M059J (cell line): Measurements from ENCODE around the gene DAPP1. TPM values are rescaled to one million over a fixed set of nuclear protein-coding genes. Genes with fewer than 3 reads are reported as not detected.
"Not testable (repeated sequence)": the region's sequence is repeated elsewhere in the genome, so short reads cannot be mapped to it uniquely, and the experiment has no call there.

ENCODE experiments used
- DNase-seq: peaks from one replicate; pipeline ENCODE4 v3.0.0-alpha.2; 2012; ENCODE audit warnings: low read depth
- total RNA-seq: library from RNA; depleted of rRNA; stranded (reverse); fragments of >200 nt; shearing (Covaris generic); gene quantifications from 2 replicates; pipeline ENCODE4 v1.2.3, GENCODE V29; 2014

The DAPP1 gene
- total RNA-seq, 1 experiment from 2014 or later, result 0.49 TPM

DNA sequence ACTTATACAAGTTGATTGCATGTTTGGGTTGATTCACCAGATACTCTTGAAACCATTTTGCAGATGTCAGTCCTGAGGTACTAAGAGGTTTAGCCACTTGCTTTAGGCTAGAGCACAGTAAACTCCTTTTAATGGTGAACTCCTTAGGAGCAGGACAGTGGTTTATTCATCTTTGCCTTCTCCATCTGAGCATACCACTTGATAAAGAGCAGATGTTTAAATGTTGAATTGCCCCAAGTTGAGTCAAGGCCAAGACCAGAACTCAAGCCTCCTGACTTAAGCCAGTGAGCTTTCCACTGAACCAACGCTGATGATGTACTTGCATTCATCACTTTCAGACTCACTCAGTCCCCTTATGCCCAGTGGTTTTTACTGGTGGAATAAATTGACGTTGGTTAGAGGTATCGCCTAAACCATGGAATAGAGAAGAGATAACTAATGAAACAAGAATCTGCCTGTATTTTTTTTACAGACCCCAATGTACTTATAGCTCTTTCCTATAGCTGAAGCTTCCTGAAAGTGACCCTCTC lies 7.5 kb downstream of the DAPP1 start:
- DNase-seq, result no peak

DNA sequence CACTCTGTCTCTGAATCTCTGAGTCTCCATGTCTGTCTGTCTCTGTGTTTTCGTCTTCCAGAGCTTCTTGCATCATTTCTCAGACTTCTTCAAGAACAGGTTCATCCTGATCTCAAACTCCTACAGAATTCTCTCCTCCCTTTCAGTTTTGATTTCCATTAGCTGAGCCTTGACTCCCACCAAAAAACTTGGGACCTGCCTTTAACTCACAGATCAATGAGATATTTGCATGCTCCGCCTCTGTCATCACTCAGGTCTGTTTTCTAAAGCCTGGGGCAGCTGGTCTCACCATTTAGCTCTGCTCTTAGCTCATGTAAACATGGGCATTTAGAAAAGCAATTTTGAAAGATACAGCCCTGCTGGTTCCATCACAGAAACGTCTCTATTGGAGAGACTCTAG lies 8.6 kb downstream of the DAPP1 start:
- no peak for DNase-seq

DNA sequence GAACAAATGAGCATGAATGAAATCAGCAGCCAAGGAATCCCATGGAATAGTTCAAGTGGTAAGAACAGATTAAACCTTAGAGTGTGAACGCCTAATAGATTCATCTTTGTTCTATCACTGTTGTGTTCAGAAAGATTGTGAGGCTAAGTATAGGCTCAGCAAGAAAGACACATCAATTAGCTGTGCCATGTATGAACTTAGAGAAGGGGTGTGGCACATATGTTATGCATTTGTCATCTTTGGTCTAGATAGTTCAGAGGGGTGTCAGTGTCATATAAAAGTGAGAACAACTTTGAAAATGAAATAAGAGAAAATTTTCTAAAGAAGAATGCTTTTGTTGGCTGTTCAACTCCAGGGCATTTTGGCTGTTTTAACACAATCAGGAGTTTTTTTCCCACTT lies 9.4 kb downstream of the DAPP1 start:
- DNase-seq, result no peak

DNA sequence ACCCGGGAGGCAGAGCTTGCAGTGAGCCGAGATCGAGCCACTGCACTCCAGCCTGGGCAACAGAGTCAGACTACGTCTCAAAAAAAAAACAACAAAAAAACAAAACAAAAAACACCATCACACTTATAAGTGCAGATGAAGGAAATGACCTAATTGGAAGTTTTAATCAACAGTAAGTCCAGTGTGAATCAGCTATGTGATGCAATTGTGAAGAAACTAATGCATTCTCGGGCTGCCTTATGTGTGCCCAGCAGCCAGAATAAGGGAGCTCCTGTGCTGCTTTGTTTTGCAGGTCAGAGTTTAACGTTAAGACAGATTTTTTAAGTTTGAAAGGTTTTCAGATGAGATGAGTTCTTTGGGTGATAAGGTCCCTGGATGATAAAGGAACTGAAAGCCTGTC lies 10.8 kb downstream of the DAPP1 start:
- no peak for DNase-seq

DNA sequence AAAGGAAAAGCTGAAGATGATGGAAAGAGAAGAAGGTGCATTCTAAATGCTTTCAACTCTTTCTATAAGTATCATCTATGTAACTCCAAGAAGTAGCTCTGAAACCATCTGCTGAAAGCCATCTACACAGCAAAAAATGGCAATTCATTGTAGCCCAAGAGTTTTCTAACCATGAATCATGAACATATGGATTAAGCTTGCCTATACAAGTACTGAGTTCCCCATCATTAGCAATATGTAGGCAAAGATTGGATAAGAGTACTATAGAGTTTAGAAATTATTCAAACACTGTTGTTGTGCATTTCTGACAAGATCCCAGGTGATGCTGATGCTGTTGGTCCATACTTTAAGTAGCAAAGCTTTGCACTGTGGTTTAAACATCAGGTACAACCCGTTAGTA lies 11.2 kb downstream of the DAPP1 start:
- no peak for DNase-seq

DNA sequence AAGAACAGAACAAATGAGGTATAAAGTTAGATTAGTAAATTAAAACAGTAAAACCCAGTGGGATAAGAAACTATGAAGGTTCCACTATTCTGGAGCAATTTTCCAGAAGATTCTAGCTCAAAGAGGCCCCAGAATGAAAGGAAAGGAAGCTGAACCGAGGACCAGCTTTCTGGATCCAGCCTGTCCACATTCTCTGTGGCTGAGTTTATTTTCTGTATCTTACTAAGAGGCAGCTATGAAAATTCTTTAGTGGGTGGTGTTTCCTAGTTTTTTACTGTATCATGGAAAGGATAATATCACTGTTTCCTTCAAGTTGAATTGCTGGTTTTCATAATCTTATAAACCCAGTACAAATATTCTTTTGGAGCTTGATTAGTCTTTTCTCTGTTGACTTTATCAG lies 11.8 kb downstream of the DAPP1 start:
- no peak for DNase-seq

DNA sequence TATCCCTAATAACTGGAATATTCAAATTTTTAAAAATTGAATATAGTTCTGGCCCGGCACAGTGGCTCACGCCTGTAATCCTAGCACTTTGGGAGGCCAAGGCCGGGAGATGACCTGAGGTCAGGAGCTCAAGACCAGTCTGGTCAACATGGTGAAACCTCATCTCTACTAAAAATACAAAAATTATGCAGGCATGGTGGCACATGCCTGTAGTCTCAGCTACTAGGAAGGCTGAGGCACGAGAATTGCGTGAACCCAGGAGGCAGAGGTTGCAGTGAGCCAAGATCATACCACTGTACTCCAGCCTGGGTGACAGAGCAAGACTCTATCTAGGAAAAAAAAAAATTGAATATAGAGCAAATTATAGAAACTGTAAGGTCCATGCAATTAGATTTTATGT lies 13.4 kb downstream of the DAPP1 start:
- not testable (repeated sequence) for DNase-seq

DNA sequence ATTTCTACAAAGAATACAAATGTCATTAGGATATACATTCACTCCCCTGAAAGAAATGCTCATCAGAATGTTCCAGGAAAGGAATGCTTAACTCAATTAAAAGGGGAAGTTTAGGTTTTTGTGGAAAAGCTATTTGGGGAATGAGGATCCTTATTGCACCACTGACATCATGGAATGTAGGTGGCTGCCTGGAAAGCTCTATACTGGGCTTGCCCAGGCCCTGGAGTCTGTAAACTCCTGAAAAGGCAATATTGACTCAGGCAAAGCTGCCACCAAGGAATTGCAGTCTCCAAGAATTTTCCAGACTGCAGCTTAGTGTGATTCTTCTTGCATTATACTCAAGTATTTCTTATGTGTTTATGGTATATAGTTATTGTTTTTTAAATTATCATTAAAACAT lies 15.7 kb downstream of the DAPP1 start:
- DNase-seq, result no peak

DNA sequence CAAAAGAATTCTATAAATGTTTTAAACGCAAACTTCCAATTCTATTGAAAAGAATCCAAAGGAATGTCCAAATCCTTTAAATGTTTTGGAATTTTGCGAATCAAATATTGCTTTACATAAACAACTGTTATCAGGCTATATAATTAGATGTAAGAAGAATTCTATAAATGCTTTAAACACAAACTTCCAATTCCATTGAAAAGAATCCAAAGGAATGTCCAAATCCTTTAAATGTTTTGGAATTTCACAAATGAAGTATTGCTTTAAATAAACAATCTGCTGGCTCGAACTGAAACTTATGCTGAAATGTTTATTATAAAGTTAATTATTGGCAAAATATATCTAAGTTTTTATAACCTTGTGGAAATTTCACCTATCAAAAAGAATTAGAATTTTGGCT lies 16.1 kb downstream of the DAPP1 start:
- DNase-seq, result no peak

DNA sequence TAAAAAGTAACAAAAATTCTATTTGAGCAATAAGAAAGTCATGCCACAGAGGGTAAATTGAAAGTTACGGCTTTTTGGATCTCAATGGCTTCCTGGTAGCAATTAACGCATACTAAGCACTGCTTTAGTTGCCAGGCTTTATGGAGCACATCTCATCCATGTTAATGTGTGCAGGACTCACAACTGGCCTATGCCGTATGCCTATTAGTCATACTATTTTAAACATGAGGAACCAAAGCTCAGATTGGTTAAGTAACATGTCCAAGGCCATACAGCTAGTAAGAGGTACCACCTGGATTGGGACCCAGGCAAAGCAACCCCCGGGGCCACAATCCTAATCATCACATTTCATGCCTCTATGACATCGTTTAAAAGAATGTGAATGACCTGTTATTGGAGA lies 17.1 kb downstream of the DAPP1 start:
- no peak for DNase-seq

DNA sequence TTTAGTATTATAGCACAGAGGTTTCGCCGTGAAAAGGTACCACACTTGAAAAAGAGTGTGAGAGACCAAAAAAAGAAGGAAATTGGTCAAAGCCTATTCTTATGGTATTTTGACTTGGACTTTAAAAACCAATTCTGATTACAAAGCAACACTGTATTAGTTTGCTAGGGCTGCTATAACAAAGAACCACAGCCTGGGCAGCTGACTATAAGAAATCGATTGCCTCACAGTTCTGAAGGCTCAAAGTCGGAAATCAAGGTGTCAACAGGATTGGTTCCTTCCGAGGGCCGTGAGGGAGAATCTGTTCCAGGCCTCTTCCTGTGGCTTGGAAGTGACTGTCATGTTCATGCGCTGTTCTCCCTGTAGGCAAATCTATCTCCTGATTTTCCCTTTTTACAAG lies 17.9 kb downstream of the DAPP1 start:
- DNase-seq, result no peak

DNA sequence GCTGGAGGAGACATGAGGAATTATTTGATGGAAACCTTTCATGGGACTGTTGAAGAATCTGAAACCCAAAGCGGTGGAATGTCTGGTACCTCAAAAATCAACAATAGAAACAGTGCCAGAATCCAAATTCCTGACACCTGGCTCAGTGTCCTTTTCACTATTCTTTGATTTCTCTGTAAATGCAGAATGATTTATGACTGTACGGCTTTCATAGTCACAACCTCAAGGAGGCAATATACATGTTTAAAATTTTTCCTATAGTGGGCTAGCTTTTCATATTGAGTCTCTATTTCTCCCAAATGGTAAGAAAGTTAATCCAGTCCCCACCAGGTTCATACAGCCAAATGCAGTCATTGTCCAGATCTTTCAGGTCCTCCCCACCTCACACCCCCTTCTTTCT lies 19.3 kb downstream of the DAPP1 start:
- no peak for DNase-seq

DNA sequence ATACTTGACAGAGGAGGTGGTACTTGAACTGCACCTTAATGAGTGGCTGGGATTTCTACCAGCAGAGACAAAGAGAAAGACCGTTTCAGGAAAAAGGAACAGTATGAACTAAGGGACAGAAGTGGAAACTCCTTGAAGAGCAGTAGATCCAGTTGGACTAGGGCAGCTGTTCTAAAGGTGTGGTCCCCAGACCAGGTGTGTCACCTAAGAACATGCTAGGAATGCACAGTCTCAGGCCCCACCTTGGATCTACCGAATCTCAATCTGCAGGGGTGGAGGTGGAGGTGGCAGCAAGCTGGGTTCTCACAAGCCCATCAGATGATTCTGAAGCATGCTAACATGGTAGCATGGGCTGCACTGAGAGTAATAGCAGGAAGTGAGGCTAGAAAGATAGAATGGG lies 22.3 kb downstream of the DAPP1 start:
- no peak for DNase-seq

DNA sequence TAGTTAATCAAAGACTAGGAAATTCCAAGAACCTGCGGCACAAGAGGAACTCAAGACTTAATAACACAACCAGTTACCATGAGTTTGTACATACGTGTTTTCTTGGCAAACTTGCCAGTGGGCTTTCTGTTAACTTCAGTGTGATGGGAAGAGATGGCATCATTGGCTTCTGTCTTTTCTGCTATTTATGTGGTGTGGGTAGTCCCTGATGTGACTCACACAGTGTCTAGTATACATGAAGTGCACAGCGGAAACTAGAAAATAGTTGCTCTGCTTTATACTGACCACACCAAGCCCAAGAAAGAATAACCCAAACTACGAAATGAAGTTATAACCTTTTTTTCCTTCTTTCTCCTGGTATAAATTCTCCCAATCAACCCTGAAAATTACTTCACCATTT lies 24.5 kb downstream of the DAPP1 start:
- no peak for DNase-seq

DNA sequence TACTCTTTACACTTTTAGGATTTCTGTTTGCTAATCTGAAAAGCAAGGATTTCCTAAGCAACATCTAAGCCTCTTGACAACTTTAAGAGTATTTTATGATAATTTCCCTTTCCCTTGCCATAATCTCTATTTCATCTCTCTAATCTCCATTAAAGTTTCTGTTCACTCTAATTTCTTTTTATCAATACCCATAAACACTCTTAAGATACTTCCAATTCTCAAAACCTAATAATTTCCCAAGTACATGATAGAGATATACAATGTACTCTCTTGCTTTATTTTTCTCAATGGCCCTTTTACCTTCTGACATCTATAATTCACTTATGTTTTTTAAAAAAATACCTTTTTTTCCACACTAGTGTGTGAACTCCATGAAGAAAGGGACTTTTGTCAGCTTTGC lies 26.8 kb downstream of the DAPP1 start:
- no peak for DNase-seq

DNA sequence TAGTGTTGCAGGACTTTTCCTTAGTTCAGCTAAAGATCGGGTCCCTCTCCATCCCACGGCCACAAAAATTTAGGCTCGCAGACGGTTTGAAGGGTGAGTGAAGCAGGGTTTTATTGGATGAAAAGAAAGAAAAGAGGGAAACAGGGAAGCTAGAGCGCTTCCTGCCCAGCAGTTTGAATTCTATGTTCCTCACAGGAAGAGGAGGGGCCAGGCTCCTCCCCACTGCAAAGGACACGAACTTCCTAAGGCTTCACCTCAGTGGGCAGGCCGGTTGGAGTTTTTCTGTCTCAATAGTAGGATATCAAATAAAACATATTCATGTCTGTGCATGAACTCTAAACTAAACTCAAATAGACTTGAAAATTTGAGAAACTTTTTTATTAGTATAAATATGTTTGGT lies 27.4 kb downstream of the DAPP1 start:
- no peak for DNase-seq

DNA sequence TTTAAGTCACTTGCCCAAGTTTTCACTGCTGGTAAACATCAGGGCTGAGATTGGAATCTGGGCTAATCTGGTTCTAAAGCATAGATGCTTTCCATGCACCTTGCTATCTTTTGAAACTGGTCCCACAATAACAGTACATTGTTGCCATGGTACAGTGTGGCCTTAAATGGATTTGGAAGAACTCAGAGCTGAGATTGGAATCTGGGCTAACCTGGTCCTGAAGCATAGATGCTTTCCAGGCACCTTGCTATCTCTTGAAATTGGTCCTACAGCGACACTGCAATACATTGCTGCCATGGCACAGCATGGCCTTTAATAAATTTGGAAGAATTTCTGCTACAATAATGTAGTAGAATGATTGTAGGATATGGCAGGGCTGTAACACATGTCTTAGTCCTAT lies 28.6 kb downstream of the DAPP1 start:
- no peak for DNase-seq

DNA sequence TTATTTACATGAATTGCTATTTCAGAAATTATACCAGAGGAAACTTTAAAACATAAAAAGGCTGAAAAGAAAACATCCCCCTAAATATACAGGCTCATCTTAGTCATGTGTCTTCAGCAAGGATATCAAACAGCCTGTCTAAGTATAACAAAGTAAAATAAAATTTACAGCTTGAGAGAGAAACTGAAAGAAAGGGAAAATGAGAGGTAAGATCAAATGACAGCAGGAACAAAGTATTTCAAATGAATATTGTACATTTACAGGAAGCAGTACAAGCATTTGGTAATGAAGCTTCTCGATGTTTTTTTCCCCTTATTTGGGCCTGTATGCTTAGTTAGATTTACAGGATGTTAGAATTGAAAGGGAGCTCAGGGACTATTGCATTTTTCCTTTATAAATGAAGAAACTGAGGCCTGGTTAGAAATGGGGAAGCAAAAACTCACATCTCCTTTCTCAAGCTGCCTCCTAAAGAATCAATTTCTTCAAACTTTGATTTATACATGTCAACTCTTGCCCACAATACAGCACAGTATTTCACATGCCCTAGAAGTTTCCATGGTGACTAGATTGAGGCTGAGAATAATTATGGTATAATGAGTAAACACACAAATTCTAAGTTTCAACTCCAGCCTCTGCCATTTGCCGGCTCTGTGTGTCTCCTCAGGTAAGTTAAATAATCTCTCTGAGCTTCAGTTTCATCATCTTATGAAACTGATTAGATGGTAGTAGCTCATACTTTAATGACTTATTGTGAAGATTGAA lies 29.3 kb downstream of the DAPP1 start:
- no peak for DNase-seq

DNA sequence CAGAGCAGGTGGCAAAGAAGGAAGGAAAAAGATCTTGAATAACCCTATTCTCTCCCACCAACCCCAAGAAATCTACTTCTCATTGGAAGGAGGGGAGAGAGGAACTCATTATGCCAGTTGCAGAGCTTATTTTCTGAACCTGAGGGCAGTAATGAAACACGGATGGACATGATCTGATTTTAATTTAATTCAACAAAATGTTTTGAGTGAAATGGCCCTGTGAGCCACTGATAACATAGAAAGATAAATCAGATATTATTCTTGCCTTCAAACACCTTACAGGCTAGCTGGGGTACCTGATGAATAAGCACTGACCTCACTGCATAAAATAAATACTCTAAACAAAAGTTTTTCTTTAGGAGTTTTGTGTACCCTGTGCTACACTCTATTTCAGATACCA lies 30.3 kb downstream of the DAPP1 start:
- DNase-seq, result no peak

DNA sequence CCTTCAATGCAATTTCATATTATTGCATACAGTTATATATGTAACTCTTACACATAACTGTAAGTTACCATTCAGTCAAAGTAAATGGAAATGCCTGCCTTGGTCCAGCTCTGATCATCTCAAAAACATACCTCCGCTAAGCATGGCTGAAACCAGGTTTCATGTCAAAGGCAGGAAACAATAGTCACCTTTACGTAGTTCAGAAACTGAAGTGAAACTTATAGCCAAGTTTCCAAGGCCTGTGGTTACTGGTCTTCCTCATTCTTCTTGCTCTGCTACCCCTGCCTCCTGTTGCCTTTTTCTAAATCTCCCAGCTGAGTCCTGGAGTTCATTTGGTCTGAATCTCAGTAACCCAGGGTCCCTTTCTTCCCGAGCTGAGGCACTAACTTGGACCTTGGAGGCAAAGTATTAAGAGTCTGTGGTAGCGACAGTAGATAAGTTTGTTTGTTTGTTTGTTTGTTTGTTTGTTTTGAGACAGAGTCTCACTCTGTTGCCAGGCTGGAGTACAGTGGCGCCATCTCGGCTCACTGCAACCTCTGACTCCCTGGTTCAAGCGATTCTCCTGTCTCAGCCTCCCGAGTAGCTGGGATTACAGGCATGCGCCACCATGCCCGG lies 30.8 kb downstream of the DAPP1 start:
- DNase-seq, result no peak

DNA sequence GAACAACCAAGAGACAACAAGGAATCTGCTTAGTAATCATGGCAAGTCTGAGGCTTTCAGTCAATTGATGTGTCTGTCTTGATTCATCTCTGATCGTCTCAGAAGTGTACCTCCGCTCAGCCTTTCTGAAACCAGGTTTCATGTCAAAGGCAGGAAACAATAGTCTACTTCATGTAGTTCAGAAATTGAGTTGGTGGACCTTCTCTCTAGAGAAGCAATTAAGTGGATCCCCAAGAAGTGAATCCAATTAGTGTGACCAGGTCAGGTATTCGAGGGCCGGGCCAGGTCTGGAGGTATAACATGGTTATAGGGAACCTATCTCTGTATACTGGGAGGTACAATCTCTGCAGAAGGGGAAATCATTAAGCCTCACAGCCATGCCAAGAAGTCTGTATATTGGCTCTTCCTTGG lies 32.0 kb downstream of the DAPP1 start:
- DNase-seq, result no peak

DNA sequence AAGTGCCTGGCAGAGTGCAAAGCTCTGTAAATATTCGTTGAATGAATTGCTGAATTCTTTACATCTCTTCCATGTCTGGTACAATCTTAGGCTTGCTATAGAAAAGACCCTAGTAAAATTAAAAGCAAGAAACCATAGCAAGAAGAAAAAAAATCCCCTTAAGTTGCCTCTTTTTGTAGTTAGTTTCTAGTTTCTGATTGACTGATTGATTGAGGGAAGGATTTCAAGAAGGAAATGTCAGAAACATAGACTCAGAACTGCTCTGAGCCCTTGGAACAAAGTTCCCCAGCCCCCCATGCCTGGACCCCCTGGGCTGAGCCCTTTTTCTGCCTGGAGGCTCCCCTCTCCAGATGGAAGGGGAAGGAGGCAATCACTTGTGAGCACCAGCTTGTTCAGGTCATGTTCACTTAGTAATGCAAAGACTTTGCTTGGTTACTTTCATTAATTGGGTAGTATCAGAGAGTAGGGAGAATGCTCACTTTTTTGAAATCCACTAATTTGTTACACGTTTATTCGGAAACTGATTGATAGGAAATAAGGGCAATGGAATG lies 35.6 kb downstream of the DAPP1 start:
- no peak for DNase-seq

DNA sequence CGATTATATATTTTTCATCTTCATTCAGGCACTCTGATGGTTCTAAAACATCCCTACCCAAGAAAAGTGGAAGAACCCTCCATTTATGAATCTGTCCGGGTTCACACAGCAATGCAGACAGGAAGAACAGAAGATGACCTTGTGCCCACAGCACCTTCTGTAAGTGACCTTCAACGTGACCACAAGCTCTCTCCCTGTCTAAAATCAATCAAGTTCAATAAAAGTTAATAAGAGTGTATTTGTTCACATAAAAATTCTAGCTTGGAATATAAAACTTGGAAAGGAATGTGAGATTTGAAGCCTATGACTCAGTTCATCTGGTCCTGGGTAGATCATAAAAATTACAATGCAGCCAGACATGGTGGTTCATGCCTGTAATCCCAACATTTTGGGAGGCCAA lies 36.6 kb downstream of the DAPP1 start:
- DNase-seq, result no peak
